GM19328 (cell line): ENCODE measurements around the gene TPM3.
"Not testable (repeated sequence)": the region's sequence is repeated elsewhere in the genome, so short reads cannot be mapped to it uniquely, and the experiment has no call there.

Experiments used
- ATAC-seq: cut with Tn5 transposase; IDR thresholded peaks from one replicate; pipeline ENCODE4 v1.9.1; 2021; ENCODE audit warnings: mild to moderate bottlenecking, moderate library complexity; ENCODE audit not compliant: unreplicated experiment

The TPM3 gene

DNA sequence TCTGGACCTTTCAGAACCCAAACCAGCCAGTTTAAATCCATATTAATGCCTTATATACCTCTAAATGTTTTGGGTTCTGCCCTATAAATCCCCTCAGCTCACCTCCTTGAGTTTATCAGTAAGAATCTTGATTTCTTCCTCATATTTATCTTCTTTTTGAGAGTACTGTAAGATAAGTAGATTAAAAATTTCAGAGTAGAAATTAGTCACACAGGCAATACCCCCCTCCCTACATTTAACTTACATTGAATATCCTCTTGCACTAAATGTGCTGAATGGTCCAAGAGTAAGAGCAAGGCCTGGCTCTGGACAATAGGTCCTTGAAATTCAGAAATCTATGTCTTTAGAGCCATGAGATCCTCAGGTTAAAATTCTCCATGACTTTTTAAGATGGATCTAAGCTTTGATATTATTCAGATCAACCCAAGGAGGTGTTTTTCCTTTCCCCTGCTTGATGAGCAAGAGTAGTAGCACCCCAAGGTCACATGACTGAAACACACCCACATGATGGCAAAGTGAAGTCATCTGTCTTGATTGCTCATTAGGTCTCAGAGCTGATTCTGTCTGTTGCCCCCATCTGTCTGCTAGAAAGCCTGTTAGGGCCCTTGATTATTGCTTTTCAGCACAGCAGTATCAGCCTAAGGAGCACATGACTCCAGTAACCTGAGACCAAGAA, 21.2 kb downstream of the TPM3 start:
- ATAC-seq, result no peak

DNA sequence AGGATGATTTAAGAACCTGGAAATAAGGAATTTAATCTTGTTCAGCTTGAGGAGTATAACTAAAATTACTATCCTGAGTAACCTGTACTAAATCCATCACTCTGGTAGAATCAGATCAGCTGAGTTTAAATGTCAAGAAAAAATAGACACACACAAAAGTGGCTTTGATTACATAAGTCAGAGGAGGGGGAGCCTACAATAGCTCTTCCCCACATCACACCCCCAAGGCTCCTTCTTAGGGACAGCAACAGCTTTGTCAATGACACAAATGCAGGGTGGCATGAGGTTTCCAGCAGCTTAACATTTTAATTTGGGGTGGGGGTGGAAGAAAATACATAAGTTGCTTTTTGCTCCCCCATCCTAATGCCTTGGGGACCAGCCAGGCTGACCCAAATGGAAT, 24.4 kb downstream of the TPM3 start:
- no peak for ATAC-seq

- no peak for ATAC-seq
These were observed 25.7 kb downstream of the TPM3 start for GRCh38 chr1:154166207-154166606.

GRCh38 chr1:154159554-154159953, 32.3 kb downstream of the TPM3 start:
- no peak for ATAC-seq

DNA sequence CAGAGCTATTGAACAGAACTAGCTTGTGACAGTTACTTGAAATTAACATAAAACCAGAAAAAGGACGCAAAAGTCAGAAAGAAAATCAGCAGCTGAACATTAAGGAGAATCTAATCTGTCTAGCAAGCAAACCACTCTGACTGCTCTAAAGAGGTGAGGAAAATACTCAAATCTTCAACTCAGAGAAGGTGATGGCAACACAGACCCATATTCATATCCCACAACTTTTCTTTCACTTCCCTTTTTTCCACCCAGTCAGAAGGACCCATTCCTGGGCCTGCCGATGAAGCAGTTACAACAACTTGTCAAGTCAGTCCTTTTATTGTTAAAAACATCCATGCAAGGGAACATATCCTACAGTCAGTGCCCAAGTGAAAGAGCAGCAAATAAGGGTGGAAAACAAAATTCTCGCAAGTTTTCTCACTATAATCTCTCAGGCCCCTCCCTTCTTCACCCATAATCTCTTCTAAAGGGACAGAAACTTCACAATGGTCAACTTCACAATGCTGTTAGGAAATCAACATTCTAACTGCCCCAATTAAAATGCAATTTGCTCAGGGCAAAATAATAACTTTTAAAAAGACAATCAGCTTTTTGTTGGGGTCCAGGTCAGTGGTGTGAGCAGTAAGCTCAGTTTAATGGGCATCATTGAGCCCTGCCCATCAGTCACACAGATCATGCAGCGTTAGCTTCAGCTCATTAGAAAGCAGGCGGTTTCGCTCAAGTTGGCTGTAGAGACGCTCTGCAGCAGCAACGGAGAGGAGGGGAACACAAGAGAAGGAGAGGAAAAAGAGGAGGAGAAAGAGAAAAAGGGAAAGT, 33.4 kb downstream of the TPM3 start:
- peak; percentile 38 for ATAC-seq

GRCh38 chr1:154157520-154158306, 34.2 kb downstream of the TPM3 start:
- peak; percentile 55 for ATAC-seq

DNA sequence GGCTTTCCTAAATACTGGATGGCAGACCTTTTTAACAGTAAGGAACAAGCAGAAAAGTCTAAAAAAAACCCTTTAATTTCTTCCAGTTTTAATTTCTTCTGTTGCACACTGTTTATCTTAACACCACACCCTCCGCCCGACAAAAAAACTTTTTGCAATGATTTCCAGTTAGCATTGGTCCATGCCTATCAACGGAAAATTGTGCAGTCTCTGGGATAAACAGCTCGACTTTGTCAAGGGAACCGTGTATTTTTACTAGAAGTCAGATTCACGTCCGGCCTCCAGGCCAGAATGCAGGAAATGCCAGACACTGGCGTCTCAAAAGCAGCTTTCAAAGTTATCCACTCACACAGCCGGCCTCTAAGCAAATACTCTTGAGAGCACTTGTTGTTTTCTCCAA, 36.6 kb downstream of the TPM3 start:
- ATAC-seq, result no peak

GRCh38 chr1:154154534-154155191, 37.2 kb downstream of the TPM3 start, which contains the start of gene NUP210L:
NUP210L (minus strand) TSS chr1:154155073.
- no peak for ATAC-seq

DNA sequence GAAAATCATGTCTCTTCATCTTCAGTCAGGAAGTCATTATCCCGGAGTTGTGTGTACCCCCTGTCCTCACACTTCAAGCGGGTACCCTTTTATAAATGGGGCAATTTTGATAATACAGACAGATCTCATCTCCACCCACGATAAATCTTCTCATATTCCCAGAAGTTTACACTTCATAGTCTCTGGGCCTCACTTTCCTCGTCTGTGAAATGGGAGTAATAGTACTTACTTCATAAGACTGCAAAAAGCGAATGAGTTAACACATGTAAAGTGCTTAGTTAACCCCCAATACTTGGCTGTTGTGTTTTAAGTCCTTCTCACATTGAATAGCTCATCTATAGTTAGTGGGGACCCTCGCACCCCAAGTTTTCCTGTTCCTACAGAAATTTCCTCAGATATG, 37.8 kb downstream of the TPM3 start:
- ATAC-seq, result no peak

GRCh38 chr1:154151311-154151710, 40.6 kb downstream of the TPM3 start:
- ATAC-seq, result no peak

DNA sequence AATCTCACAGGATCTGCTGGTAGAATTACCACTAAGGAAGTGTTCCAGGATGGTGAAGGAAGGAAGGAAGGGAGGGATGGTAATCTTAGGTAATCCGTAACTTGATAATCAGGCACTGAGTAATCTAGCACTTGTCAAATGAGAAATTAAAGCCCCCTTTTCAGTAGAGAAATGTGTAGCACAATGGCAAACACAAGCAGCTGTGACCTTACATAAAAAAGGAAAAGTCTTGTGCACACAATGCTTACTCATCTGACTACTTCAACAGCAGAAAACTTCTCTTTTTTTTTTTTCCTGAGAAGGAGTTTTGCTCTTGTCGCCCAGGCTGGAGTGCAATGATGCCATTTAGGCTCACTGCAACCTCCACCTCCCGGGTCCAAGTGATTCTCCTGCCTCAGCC, 43.1 kb downstream of the TPM3 start:
- ATAC-seq, result no peak

- not testable (repeated sequence) for ATAC-seq
These were observed 44.4 kb downstream of the TPM3 start for GRCh38 chr1:154147505-154147904.

DNA sequence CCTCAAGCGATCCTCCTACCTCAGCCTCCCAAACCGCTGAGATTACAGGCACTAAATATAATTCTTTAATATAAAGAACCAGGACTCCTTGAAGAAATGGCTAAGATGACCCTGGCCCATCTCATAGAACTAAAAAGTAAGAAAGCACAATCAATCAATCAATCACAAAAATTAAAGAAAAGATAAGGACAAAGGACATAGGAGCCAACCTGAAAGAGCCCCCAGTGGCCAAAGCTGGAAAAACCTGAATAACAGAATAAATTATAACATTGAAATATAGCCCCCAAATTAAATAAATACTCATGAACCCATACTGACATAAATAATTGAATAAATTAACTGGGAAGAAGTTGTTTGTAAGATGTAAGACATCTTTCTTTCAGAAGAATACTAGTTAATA, 45.9 kb downstream of the TPM3 start:
- ATAC-seq, result no peak

GRCh38 chr1:154142358-154142757, 49.5 kb downstream of the TPM3 start:
- ATAC-seq, result no peak

DNA sequence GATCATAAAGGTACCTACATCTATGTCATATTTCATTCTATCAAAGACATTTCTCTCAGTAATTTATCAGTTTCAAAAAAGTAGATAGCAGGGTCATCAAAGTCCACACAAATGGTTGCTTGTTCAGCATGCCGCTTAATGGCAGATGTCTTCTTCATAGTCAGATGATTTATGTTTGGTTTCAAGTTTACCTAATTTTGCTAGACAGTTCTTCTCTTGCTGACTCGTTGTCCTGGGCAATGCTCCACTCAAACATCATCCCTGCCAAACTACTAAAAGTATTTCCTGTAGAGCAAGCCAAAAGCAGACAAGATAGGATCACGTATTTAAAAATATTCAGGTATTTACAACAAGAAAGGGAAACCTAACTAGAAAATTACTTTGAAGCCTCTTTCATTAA, 50.7 kb downstream of the TPM3 start:
- no peak for ATAC-seq

GRCh38 chr1:154137888-154138287, 54.0 kb downstream of the TPM3 start:
- ATAC-seq, result no peak

DNA sequence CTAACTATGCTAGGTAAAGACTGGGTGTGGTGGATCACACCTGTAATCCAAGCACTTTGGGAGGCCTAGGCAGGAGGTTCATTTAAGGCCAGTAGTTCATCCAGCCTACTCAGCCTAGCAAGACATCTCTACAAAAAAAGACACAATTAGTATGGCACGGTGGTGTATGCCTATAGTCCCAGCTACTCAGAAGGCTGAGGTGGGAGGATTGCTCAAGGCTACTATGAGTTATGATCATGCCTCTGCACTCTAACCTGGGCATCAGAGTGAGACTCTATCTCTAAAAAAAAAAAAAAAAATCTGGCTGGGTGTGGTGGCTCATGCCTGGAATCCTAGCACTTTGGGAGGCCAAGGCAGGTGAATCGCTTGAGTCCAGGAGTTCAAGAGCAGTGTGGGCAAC, 58.6 kb downstream of the TPM3 start:
- ATAC-seq, result no peak

DNA sequence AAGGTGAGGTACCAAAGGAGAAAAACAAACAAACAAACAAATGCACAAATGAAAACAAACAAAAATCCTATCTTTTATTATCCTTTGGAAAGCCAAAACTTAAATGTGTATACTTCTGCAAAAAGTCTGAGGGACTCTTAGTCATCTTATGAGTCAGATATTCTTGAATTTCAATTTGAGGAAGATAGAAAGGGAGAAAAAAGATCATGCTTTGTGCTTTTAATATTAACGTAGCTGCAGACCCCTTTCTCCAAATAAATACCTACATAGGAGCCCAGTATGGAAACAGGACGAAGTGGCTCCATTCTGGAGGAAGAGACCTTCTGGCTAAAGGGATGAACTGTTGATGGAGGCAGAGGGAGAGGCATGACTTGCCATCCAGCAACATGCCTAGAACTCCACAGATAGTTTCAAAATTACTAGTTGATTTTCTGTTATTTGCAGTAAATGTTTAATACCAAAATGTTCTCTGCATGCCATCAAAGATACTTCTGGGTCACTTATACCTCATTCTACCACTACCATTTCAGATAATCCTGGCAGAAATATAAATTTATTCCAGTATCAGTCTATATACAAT, 62.4 kb downstream of the TPM3 start:
- ATAC-seq, result no peak

GRCh38 chr1:154123205-154123604, 68.7 kb downstream of the TPM3 start:
- ATAC-seq, result not testable (repeated sequence)

- no peak for ATAC-seq
These were observed 74.3 kb downstream of the TPM3 start for GRCh38 chr1:154117642-154118041.

- no peak for ATAC-seq
These were observed 76.7 kb downstream of the TPM3 start for GRCh38 chr1:154115180-154115579.
